HG03558 (cell line): Measurements from ENCODE around the gene POLR2L.

Source experiments
- ATAC-seq: cut with Tn5 transposase; IDR thresholded peaks from one replicate; pipeline ENCODE4 v1.9.1; 2021; ENCODE audit warnings: moderate number of reproducible peaks; ENCODE audit not compliant: unreplicated experiment; ENCODE audit errors: extremely low read depth

Gene POLR2L

GRCh38 chr11:842370-843002, at the start of gene POLR2L, which contains the start of gene TSPAN4:
TSS of gene POLR2L (minus strand) at chr11:842529. CDS start at chr11:842508, 21 bp downstream.
TSS of gene TSPAN4 (plus strand) at chr11:842852. CDS start at chr11:850305, 7,453 bp downstream.
- ATAC-seq = no peak

DNA sequence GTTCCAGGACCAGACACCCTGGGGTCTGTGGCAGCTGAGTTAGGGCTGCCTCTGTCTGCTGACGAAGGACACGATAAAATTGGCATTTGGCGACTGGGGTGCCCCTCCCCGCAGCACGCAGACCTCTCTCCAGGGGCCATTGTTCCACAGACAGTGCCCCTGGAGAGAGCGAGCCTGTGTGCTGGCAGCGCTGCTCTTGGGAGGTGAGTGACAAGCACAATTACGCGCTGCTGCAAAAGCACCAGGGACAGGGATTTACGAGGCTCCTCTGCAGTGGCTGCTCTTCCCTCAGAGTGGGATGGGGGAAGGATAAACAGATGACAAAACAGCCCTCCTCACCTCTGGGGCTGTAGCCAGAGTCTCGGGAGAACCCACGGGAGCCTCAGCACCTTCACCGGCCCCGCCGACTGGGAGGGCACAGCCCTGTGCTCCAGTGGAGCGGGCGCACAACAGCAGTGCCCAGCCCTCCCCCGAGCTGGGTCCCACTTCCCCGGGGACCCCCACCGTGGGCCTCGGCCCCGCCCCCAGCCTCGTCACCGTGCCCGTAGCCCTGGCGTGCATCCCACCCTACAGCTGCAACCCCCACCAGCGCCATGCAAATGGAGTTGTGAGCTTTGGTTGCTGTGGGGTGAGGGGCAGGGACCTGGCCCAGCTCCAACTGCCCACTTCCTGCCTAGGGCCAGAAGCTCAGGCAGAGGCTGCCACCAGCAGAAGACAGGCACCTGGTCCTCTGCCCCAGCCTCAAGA, 48.6 kb upstream of the POLR2L start:
- no peak for ATAC-seq

- ATAC-seq = no peak
These were observed 47.6 kb upstream of the POLR2L start for GRCh38 chr11:889687-890475.

DNA sequence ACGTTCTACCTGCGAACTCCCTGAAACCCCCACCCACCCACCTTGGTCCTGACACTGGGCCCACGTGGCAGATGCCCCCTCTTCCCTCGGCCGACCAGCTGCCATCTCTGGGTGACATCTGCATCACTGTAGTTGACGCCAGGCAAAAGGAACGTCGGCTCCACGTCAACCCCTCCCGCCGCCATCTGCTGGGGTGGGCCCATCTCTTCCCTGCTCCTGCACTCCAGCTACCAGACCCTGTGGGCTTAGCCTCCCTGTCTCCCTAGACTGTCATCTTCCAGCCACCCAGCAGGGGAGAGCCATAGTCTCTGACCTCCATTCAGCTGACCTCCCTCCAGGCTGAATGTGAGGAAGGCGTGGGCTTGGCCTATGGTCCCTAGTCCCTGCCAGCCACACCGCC, 46.9 kb upstream of the POLR2L start:
- no peak for ATAC-seq

DNA sequence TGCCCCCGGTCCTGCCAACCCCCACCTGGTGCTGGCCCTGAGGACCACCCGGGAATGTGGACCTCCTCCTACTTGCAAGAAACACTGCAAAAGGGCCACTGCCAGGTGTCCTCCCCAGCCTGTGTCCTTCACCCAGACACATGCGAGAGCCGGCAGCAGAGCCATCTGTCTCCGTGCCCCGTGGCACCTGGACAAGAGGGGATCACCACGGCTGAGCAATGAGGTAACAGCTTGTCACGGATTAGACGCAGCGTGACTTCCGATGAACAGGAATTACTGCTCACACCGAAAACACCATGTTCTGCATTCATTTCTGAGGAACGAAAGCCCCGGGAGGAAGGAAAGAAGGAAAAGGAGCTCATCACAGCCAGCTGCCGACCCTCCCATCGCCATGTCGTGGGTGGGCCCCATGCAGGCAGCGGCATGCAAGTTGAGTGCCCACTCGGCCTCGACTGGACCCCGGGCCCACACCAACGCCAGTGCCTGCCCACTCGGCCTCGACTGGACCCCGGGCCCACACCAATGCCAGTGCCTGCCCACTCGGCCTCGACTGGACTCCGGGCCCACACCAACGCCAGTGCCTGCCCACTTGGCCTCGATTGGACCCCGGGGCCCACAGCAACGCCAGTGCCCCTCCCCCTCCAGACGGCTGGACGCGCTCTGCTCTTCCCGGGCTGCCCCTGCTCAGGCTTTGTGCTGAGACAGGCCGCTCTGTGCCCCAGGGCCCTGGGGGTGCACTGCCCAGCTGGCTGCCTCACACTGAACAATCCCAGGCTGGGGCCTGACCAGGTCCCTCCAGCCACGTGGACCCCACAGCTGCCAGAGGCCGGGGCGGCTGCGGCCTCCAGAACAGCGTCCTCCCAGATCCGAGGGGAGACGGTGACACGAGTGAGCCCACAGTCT, 46.2 kb upstream of the POLR2L start:
- ATAC-seq = no peak

DNA sequence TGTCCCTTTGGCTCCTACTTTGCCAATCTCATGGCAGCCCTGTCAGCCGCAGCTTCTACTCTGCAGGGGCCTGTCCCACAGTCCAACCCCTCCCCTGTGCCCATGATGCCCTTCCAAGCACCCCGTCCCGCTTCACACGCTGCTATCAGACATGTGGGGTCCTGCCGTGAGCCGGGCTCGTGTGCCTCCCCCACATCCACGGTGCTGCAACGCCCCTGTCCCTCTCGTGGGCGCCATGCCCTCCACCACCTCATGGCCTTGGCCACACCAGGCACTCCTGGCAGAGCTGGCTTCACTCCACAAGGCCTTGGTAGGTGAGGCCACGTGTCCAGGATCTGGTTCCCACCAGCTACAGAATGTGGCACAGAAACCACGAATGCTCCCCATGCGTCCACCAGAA, 45.3 kb upstream of the POLR2L start:
- ATAC-seq = no peak

- no peak for ATAC-seq
These were observed 44.2 kb upstream of the POLR2L start for GRCh38 chr11:886568-886967.

DNA sequence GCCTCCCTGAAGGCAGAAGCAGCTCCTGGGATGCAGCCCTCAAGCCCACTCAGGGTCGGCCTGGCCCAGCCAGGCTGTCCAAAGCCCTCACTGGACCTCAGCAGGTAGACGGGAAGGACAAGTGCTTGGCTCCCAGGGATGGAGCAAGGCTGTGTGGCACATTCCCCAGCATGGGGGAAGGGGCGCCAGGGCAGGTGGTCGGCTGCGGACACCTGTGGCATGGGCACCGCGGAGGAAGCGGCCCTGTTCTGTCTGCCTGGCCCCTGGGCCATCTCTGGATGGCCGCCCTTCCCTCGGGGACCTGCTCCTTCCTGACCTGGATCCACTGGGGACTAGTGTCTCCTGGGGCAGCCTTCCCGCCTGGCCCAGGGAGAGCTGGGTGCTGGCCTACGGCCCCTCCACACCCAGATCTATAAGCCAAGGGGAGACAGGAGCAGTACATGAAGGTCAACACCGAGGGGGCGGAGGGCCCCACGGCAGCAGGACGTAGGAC, 42.3 kb upstream of the POLR2L start:
- no peak for ATAC-seq

GRCh38 chr11:883527-883926, 41.2 kb upstream of the POLR2L start:
- no peak for ATAC-seq

DNA sequence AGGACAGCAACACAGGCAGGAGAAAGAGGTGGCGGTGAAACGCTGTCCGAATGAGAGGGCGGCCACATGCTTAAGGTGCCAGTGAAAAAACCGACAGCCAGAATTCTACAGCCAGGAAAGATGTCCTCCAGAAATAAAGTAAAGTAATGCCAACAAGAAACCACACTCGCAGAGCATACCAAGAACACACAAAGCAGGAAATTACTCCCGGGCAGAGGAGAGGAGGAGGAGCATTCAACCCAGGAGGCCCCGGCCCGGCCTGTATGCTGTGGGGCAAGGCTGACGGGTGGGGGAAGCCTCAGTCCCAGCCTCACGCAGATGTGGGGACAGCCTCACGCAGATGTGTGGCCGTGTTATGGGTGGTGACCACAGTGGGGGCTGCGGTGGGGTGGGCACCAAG, 40.3 kb upstream of the POLR2L start:
- ATAC-seq = no peak

- ATAC-seq = no peak
These were observed 38.1 kb upstream of the POLR2L start for GRCh38 chr11:880447-880846.

DNA sequence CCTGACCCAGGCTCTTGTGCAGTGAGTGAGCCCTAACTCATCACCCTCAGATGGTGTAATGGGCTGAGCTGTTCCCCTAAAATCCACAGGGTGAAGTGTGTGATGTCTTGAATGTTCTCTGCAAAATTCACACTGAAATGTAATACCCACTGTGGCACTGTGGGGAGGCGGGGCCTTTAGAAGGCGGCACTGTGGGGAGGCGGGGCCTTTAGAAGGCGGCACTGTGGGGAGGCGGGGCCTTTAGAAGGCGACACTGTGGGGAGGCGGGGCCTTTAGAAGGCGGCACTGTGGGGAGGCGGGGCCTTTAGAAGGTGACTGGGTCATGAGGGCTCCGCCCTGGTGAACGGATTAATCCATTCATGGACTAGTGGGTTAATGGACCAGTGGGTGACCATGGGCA, 35.2 kb upstream of the POLR2L start:
- no peak for ATAC-seq

- ATAC-seq = no peak
These were observed 34.2 kb upstream of the POLR2L start for GRCh38 chr11:876545-876944.

DNA sequence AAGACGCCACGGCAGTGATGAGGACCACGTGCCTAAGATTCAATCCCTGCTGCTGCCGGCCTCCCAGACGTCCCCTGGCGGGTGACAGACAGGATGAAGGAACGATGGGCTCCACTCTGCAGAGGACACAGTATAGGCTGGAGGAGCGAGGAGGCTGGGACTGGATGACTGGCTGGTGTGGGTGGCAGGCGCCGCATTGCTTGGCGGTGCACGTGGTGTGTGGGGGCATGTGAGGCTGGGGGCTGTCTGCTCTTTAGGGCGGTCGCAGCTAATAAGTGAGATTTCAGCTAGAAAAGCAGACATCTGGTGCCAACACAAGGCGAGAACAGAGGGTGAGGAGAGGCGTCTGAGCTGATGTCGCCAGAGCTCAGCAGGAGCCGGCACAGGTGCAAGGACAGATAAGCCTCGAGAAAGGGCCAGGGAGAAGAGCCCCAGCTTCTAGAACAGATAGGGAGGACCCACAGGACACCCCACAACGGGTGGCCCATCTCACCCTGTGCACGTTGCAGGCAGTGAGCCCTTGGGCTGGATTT, 33.5 kb upstream of the POLR2L start:
- no peak for ATAC-seq

DNA sequence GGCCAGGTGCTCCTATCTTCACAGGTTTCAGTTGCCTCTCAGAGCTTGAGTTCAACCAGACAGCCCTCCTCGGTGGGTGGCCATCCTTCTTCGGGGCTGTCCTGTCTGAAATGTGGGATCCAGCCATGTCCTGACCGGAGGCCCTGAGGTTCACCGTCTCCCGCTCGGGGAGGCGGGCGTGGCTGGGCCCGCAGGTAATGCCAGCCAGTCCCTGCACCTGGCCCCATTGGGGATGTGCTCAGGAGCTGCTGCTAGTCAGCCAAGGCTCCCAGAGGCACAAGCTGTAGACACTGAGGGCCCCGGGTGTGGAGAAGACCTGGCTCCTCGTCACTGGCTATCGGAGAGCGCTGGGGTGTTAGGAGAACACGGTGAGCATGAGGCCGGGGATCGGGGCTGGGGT, 32.9 kb upstream of the POLR2L start:
- no peak for ATAC-seq

GRCh38 chr11:873706-874105, 31.4 kb upstream of the POLR2L start:
- ATAC-seq = no peak

DNA sequence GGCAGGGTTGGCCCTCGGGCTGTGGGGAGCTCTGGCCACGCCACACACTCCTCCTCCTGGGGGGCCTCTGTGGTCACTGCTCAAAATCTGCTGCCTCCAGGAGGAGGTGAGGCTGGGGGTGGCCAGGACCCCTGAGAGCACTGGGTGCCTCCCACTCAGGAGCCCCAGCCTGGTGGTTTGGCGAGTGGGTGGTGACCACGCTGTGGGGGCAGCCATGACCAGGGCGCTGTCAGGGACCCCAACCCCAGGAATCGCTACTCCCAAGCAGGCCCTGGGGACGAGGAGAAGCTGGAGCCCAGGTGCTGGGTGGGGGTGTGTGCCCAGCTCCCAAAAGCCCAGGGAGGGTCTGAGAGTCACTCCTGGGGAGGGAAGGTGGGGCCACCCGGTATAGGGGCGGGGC, 30.5 kb upstream of the POLR2L start:
- no peak for ATAC-seq

- no peak for ATAC-seq
These were observed 29.1 kb upstream of the POLR2L start for GRCh38 chr11:871472-871871.

GRCh38 chr11:870418-870817, 28.1 kb upstream of the POLR2L start:
- no peak for ATAC-seq

GRCh38 chr11:870127-870413, 27.7 kb upstream of the POLR2L start:
- ATAC-seq = no peak
